RWPE2 (cell line): ENCODE measurements around the gene ADAP1.

Experiments used
- ATAC-seq: fragments of 200-7000 bp; cut with Tn5 transposase; 3 replicates; pipeline ENCODE4 v1.9.1; 2021; ENCODE audit warnings: low read depth
- DNase-seq: peaks from one replicate; pipeline ENCODE4 v3.0.0-alpha.2; 2020; ENCODE audit warnings: low spot score
- H3K27ac ChIP-seq: fragments of 450-650 bp; 2 replicates; pipeline ENCODE4 v1.5.1; 2017; ENCODE audit warnings: mild to moderate bottlenecking; ENCODE audit not compliant: poor library complexity, severe bottlenecking
- H3K27me3 ChIP-seq: fragments of 250-450 bp; sonication (Bioruptor Pico); 2 replicates; pipeline ENCODE4 v1.5.1; 2021; ENCODE audit warnings: mild to moderate bottlenecking, moderate library complexity; ENCODE audit not compliant: insufficient read depth, poor library complexity, severe bottlenecking
- H3K36me3 ChIP-seq: fragments of 250-450 bp; sonication (Bioruptor Pico); 2 replicates; pipeline ENCODE4 v1.5.1; 2020; ENCODE audit warnings: low read depth, mild to moderate bottlenecking, moderate library complexity
- H3K4me1 ChIP-seq: fragments of 250-450 bp; sonication (Bioruptor Pico); 2 replicates; pipeline ENCODE4 v1.5.1; 2021; ENCODE audit warnings: mild to moderate bottlenecking, moderate library complexity; ENCODE audit not compliant: insufficient read depth, poor library complexity, severe bottlenecking
- H3K4me3 ChIP-seq: fragments of 250-450 bp; sonication (Bioruptor Pico); 2 replicates; pipeline ENCODE4 v1.5.1; 2021; ENCODE audit warnings: mild to moderate bottlenecking, moderate library complexity; ENCODE audit not compliant: severe bottlenecking
- H3K9me3 ChIP-seq: fragments of 250-450 bp; sonication (Bioruptor Pico); 2 replicates; pipeline ENCODE4 v1.5.1; 2021; ENCODE audit warnings: mild to moderate bottlenecking, moderate library complexity; ENCODE audit not compliant: severe bottlenecking
- CTCF ChIP-seq: fragments of 450-650 bp; IDR thresholded peaks from one replicate; pipeline ENCODE4 v1.5.1; 2017; ENCODE audit warnings: mild to moderate bottlenecking, moderate library complexity; ENCODE audit not compliant: poor library complexity, severe bottlenecking

The ADAP1 gene

GRCh38 chr7:969403-969802, 14.9 kb upstream of the ADAP1 start:
- DNase-seq = no peak
- peaks cover 3% of the 10 kb centered on the region for H3K4me1 ChIP-seq
- H3K36me3 ChIP-seq = peaks cover 44% of the 10 kb centered on the region
- no peak overlapping the region for H3K4me3 ChIP-seq
- TF ChIP-seq CTCF = no peak
- no peaks in the 10 kb centered on the region for H3K27me3 ChIP-seq
- ATAC-seq = no peak
- H3K9me3 ChIP-seq = no peaks in the 10 kb centered on the region
- no peak overlapping the region for H3K27ac ChIP-seq

GRCh38 chr7:968205-969105, 14.0 kb upstream of the ADAP1 start:
- no peak for TF ChIP-seq CTCF
- Histone ChIP-seq H3K27ac (no peak overlapping the region), H3K4me1 (no peaks in the 10 kb centered on the region), H3K36me3 (peaks cover 41% of the 10 kb centered on the region), H3K4me3 (no peak overlapping the region), H3K9me3 (no peaks in the 10 kb centered on the region), H3K27me3 (peaks cover 2% of the 10 kb centered on the region)
- no peak for DNase-seq
- no peak for ATAC-seq

GRCh38 chr7:967361-968082, 13.0 kb upstream of the ADAP1 start:
- no peaks in the 10 kb centered on the region for H3K4me1 ChIP-seq
- no peak overlapping the region for H3K27ac ChIP-seq
- peaks cover 31% of the 10 kb centered on the region for H3K36me3 ChIP-seq

GRCh38 chr7:966291-967069, 12.0 kb upstream of the ADAP1 start:
- Histone ChIP-seq H3K27me3 (peaks cover 6% of the 10 kb centered on the region), H3K27ac (no peak overlapping the region), H3K4me3 (no peak overlapping the region), H3K36me3 (peaks cover 21% of the 10 kb centered on the region), H3K4me1 (no peaks in the 10 kb centered on the region), H3K9me3 (no peaks in the 10 kb centered on the region)
- TF ChIP-seq CTCF = no peak
- no peak for ATAC-seq
- no peak for DNase-seq

More at GRCh38 chr7:967361-968082, 13.0 kb upstream of the ADAP1 start:
- Histone ChIP-seq H3K4me3 (no peak overlapping the region), H3K27me3 (peaks cover 6% of the 10 kb centered on the region), H3K9me3 (no peaks in the 10 kb centered on the region)
- ATAC-seq (no peak), DNase-seq (no peak)
- TF ChIP-seq CTCF = no peak
